ENCODE measurements around the gene SLC25A52. TPM values are rescaled to one million over a fixed set of nuclear protein-coding genes. Genes with fewer than 3 reads are reported as not detected.

The SLC25A52 gene
- total RNA-seq, 1 experiment from 2014 or later: not detected

DNA sequence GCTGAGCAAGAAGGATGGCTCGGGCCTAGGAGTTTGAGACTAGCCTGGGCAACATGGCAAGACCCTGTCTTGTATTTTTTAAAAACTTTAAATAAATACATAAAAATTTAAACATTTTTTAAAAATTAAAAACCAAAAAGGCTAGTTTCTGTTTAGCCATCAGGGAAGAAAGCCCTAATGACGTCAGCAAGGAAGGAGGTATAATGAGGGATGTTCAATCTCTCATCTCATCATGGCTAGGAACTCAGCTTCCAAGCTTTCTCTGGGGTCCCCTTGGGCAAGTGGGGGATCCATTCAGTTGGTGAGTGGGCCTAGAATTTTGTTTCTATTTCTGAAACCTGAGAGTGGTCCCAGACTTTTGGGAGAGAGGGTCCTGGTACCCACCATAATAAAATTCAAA is 35.1 kb upstream of the SLC25A52 start:
- Histone ChIP-seq H3K56ac (ENCODE audit: insufficient read length, low read depth, low read length) (no peak overlapping the region), H3K9me3 (ENCODE audit: control insufficient read depth, low read depth, low read length) (no peaks in the 10 kb centered on the region), H3K4ac (ENCODE audit: low read depth, low read length) (no peak overlapping the region), H3K79me1 (ENCODE audit: insufficient read depth, low read depth, low read length, poor library complexity, severe bottlenecking) (no peaks in the 10 kb centered on the region), H3K27ac (ENCODE audit: insufficient read length, low read depth, low read length) (no peak overlapping the region), H4K8ac (replicated peaks; ENCODE audit: insufficient read length, low read depth, low read length) (no peak overlapping the region), H2BK12ac (ENCODE audit: insufficient read length, low read depth, low read length) (no peak overlapping the region), H4K20me1 (ENCODE audit: control insufficient read depth, insufficient read depth, insufficient read length) (no peaks in the 10 kb centered on the region), H3K9ac (ENCODE audit: extremely low read depth, insufficient read length, low read length) (no peak overlapping the region), H2AFZ (ENCODE audit: low read length) (no peak overlapping the region), H2BK20ac (ENCODE audit: low read depth, low read length, poor library complexity, severe bottlenecking) (no peak overlapping the region), H3K27me3 (ENCODE audit: insufficient read depth, low read length) (no peaks in the 10 kb centered on the region), H2BK15ac (ENCODE audit: low read depth, low read length) (no peak overlapping the region), H3K23ac (ENCODE audit: insufficient read length, low read depth, low read length) (no peak overlapping the region), H2BK120ac (ENCODE audit: low read depth, low read length, poor library complexity, severe bottlenecking) (no peak overlapping the region), H2AK5ac (ENCODE audit: insufficient read length, low read length) (no peak overlapping the region), H4K91ac (ENCODE audit: insufficient read length, low read depth, low read length) (no peak overlapping the region), H3K4me2 (ENCODE audit: insufficient read depth, insufficient read length, low read length) (no peak overlapping the region), H3K18ac (ENCODE audit: insufficient read length, low read depth, low read length) (no peak overlapping the region), H3T11ph (ENCODE audit: low read length) (no peak overlapping the region), H3K14ac (ENCODE audit: insufficient read depth, low read length) (no peak overlapping the region), H3K23me2 (ENCODE audit: insufficient read length, low read depth, low read length, poor library complexity, severe bottlenecking) (no peaks in the 10 kb centered on the region), H2BK5ac (ENCODE audit: insufficient read length, low read length) (no peak overlapping the region), H3K79me2 (ENCODE audit: insufficient read depth, low read length) (no peaks in the 10 kb centered on the region), H3K4me1 (ENCODE audit: insufficient read depth, low read length) (no peaks in the 10 kb centered on the region), H4K5ac (ENCODE audit: insufficient read length, low read depth, low read length) (no peak overlapping the region)
- no peaks in the 10 kb centered on the region; a peak in 1 of 7 replicates for H3K36me3 Mint-ChIP-seq (ENCODE audit: insufficient read depth in 1 of 3, low read depth in 3 of 3)
- no peak for DNase-seq
- peaks cover 0 to 2% of the 10 kb centered on the region in 2 experiments; a peak in 1 of 5 replicates for H3K9me3 Mint-ChIP-seq
- TF ChIP-seq, protein P1, sequence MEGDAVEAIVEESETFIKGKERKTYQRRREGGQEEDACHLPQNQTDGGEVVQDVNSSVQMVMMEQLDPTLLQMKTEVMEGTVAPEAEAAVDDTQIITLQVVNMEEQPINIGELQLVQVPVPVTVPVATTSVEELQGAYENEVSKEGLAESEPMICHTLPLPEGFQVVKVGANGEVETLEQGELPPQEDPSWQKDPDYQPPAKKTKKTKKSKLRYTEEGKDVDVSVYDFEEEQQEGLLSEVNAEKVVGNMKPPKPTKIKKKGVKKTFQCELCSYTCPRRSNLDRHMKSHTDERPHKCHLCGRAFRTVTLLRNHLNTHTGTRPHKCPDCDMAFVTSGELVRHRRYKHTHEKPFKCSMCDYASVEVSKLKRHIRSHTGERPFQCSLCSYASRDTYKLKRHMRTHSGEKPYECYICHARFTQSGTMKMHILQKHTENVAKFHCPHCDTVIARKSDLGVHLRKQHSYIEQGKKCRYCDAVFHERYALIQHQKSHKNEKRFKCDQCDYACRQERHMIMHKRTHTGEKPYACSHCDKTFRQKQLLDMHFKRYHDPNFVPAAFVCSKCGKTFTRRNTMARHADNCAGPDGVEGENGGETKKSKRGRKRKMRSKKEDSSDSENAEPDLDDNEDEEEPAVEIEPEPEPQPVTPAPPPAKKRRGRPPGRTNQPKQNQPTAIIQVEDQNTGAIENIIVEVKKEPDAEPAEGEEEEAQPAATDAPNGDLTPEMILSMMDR (conservative IDR thresholded peaks at IDR 0.05): no peak
- H3K4me3 Mint-ChIP-seq: no peak overlapping the region
- no peaks in the 10 kb centered on the region for H3K27me3 Mint-ChIP-seq (ENCODE audit: low read depth)
- H3K27ac Mint-ChIP-seq: no peak overlapping the region
- H3K4me1 Mint-ChIP-seq: peaks cover 0 to 6% of the 10 kb centered on the region in 2 experiments; a peak in 2 of 4 replicates
- no CpG with 5 or more reads among the region's 2 CpGs for WGBS (ENCODE audit: extremely low coverage, insufficient read length, low lambda C conversion rate)
